Measurements from ENCODE around the gene PDZD2.
"Not testable (repeated sequence)": the region's sequence is repeated elsewhere in the genome, so short reads cannot be mapped to it uniquely, and the experiment has no call there.

The PDZD2 gene

DNA sequence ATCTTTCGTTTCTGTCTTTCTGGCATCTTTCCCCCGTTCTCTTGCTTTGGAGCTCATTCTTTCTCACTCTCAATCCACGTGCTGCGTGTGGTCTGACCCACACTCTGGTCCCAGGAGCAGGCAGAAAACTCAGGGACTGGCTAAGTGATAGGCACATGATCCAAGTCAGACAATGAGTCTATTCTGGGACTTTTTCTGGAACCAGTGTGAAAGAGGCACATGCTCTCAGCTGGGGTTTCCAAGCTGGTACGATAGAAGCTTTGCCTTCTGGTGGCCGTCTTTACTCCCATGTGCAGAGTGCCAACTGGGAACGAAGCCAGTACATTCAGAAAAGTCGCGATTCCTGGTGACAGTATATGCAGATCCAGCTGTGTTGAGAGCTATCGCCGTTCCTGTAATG is 94.4 kb downstream of the PDZD2 start:
- no peak for DNase-seq (ENCODE audit: low read depth, low spot score)

DNA sequence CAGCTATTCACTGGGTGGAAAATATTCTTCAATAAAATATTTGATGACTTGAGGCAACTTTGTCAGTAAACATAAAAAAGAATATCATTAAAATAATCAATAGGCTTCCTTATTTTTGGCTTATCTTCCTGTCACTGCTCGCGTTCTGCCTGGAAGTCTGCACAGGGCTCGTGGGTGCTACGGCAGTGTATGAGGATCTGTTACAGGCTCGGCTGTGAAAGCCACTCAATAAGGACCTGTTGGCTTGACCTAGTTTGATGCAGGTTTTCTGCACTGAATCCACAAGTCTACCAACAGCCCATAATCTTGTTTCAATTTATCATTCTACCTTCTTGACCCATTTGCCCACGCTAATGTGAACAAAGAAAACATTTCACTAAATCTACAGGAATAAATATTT is 97.2 kb downstream of the PDZD2 start:
- no peak for DNase-seq (ENCODE audit: low read depth, low spot score)

DNA sequence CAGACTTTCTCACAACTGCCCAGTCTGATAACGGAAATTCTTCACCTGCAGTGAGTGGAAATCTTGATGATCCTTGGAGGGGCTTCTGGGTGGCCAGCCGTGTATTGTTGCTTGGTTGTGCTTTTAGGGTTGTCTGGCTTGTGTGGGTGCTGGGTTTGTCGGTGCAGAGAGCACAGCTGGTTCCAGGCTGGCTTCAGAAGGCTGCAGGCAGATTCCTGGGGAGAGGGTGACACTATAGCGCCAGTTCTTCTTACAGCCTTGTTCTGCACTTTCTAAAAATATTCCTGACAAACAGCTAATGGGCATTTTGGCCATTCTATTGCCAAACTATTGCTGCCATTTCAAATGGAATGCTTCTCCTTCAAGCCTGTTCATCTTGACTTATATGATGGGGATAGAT is 99.3 kb downstream of the PDZD2 start:
- no peak for DNase-seq (ENCODE audit: low read depth, low spot score)

DNA sequence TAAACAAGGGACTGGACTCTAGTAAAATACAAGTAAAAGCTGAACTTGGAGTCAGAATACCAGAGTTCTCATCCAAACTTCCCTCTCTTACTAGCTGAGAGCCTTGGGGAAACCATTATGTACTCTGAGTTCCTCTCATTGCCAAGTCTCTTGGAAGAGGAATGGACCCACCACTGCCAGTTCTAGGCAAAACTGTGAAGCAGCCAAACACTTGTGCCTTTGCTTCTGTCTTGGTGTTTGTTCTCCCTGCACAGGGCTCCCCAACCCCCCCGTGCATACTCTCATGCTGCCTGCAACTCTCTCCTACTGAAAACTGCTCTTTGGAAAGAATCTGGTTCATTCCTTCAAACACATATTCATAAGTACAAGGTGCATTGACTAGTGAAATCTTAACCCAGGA is 102.6 kb downstream of the PDZD2 start:
- DNase-seq (ENCODE audit: low read depth, low spot score): no peak

DNA sequence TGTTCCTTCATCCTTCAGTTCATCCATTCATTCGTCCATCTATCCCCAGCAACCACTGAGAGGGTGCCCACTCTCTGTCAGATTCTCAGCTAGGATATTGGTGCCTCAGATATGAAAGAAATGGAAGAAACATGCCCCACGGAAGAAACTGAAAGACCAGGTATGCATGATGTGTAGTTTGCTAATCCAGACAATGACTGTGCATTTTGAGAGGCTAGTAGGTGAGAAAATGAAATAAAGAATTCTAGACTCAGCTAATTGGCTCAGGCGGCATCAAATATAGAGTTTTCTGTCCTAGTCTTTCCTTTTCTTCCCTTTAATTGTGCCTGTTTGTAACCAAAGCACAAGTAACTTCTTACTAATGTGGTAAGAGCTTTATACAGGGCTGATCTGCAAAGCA is 104.7 kb downstream of the PDZD2 start:
- DNase-seq (ENCODE audit: low read depth, low spot score): no peak

DNA sequence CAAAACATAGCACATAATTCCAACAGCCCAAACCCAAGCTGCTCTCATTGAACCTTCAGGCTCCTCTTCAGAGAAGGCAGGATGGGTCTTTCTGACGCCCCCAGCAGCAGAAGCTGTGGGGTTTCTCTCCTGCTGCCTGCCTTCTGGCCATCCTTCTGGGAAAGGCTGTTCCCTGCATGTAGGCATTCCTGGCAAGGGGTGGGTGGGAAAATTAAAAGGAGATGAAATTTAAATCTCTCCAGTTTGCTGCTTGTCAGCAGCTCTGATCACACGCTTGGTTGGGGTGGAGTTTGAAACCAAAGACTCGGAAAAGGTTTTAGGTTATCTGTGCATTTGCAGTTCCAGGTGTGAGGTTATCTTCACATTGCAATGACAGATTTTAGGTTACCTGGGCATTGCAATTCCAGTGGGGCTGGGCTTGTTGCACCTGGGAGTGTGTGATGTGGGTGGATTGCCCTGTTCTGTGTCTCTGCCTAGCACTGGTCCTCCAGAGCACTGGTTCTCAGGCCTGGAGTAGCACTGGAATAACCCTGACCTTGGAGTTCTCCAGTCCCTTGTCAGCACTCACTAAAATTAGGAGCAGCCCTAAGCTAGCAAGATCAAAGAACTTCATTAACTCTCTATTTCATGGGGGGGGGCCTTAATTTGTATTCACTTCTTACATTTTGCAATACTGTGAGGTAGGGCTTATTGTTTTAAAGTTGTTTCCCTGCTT is 109.7 kb downstream of the PDZD2 start:
- DNase-seq (ENCODE audit: low read depth, low spot score): no peak

DNA sequence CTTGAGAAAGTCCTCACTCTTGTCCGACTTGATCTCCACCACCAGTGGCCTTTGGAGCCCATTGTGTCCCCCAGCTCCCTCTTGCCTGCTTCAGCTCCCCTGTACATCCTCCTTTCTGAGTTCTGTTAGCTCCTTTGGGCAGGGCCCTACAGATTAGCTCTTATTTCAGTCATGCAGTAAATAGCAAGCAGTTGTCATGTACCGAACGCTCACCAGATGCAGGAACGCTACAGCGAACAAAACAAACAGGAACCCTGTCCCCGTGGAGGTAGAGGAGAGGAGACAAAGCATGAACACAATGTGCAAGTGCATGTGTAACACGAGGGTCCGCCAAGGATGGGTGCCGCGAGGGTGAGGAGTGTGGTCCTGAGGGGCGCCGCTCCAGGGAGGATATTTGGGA is 111.3 kb downstream of the PDZD2 start:
- no peak for DNase-seq (ENCODE audit: low read depth, low spot score)

DNA sequence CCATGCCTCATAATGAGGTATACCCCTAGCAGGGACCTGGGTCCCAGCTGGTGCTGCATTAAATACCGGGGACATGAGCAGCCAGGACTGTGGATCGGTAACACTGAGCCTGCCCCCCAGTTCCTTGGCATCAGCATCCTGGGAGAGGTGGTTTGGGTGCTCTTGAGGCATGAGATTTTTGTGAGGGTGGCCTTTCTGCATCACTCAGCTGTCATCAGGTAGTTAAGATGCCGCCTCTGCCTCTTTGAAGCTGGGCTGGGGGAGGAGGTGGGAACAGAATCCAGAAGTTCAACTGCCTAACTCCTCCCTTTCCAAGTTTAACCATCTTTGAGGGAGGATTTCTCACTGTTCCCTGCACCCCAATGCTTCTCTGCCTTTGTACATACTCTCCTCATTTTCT is 112.7 kb downstream of the PDZD2 start:
- DNase-seq (ENCODE audit: low read depth, low spot score): no peak

DNA sequence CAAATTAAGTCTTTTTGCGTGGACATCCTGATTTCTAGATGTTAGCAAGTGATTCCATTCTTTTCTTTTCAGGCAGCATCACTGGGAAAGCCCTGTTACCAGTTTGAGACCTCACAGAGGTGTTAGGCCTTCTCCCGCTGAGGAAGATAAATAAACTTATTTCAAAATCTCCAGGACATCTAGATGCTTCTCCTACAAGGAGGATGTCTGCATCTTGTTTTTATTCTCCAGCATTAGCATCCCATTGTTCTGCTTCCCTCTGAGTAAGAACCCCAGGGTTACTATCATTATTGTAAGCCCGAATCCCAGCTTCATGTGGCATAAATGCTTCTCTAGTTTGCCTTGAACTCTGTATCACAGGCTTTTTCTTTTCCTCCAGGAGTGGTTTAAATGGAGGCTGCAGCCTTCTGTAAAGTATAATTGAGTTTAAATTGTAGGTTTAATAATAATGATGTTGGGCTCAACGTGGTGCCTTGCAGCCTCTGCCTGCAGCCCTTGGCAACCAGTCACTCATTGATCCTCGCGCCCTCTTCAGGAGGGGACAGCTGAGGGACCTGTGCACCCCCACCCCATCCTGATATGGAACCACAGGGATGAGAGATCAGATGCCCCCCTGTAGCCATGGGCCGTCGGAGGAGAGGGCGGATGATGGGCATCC is 114.9 kb downstream of the PDZD2 start:
- no peak for DNase-seq (ENCODE audit: low read depth, low spot score)

DNA sequence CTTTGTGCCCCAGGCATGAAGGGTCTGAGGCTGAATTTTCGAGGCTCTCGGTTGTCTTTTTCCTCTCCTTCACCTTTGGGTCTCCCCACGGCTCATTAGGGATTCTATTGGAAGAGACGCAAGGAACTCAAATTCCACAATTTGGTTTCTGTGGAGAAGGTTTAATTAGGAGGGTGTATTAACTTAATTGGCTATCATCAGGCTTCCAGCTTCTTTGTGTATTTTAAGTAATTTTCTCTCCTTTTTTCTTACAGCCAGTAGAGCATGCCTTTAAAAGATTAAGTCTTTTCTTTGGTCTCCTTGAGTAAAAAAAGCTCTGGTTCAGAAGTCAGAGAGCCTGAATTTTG is 115.4 kb downstream of the PDZD2 start:
- no peak for DNase-seq (ENCODE audit: low read depth, low spot score)

DNA sequence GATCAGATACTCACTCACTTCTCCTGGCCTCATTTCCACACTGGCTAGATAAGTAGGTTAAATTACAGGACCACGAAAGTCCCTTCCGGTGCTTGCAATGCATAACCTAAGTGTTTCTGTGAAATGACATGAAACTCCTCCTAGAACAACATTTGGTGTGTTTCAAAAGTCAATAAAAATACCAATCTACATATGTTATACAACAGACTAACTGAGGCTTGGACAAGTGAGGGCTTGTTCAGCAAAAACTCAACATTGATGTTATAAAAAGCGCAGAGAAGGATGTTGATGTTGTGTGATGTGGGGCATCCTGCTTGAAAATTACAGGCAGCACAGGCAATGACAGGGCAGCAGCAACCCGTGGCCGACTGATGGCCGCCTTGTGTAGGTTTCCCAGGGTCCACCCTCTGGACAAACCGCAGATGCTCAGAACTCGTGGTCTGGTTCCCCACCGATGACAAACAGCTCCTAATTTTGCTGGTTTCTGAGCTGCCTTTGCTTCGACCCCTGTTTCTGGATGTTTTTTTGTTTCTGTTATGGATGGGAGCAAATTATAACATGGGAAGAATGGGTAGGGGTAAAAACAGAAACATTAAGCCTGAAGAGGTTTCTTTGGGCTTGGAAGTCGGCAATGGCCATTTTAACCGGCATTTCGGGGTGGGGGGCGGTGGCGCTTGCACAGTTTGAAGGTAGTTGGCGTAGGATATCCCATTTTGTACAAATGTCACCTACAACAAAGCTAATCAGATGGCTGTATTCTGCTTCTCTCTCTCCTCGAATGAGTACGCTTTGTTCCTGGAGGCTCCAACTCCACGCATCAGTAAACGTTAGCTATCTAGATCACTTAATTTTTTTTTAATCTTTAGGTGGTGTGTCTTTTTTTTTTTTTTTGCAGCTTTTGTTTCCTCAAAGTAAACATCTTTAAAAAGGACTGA is 116.1 kb downstream of the PDZD2 start:
- DNase-seq (ENCODE audit: low read depth, low spot score): no peak

DNA sequence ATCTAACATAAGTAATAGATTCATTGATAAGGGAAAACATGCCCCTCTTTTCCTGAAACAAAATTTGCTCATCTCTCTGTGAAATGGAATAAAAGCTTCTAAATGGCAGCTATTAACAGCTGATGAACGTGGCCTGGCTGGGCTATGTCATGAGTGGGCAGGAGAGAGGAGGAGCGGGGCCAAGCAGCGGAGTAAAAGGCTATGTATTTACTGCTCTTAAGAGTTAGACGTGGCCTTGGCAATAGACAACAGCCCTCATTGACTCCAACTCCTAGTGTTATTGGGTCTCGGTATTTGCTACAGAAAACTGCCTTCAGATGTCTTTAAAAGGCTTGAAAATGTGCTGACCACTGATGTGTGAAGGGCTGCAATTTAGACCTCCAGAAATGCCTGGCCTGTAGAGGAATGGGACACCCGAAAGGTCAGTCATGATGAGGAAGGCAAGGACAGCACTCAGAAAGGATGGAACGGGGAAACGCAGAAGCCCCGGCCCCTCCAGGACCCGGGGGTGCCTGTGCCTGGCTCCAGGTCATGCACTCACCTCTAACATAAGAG is 116.8 kb downstream of the PDZD2 start:
- DNase-seq (ENCODE audit: low read depth, low spot score): no peak

DNA sequence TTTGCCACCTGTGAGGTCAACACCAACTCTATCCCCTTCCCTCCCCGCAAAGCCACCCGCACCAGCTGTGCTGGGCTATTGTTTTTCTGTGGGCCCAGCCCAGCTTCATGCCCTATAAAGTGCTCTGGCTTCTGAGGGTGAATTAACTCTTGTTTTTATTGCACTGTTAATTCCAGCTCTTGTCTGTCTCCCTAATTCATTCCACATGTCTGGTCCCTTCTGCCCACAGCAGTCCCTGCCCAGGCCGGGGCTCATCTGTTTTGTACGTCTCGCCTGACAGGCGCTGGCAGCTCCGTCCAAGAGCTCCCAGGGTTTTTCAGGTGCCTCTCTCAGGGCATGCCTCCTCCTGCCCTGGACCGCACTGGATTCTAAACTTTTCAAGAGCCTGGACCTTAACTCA is 118.9 kb downstream of the PDZD2 start:
- DNase-seq (ENCODE audit: low read depth, low spot score): no peak

DNA sequence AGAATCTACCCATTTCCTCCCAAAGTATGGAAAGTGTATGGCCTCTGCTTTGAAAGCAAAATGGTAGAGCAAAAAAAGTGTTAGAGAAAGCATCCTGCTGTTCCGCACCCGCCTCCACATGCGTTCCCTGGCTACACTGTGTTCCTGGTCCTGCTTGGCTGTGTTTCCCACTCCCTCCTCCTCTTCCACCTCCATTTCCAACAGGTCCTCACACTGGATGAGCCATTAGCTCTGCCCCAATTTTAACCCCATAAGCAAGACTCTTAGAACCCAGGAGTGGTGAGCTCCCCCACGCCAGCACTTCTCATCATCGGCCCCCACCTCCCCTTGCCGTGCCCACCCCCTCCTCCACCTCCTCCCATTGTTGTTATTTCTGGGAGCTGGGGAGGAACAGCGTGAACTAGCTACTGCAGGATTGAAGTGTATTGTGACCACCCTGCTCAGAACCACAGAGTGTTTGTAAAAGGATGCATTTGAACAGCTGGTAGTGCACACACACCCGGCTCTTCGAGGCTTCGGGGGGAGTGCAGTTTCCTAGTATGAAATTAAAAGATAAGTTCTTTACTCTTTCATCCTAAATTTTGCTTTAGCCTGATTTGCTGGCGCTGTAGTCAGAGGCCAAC is 120.0 kb downstream of the PDZD2 start:
- DNase-seq (ENCODE audit: low read depth, low spot score): no peak

DNA sequence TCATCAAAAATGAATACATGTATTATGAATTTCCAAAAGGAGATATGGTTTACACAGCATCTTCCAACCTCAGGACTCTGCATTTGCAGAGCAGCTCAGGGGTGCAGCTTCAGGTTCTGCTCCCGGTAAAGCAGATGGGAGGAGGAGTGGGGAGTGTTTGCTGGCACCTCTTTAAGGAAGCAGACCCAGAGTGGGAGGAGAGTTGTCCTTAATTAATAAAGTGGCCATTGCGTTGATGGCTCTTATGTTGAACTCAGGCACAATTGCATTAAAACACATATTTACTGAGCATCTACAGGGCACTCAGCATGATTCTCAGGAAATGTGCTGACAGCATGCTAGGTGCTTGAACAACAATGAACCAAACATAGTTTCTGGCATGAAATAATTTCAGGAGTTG is 121.0 kb downstream of the PDZD2 start:
- DNase-seq (ENCODE audit: low read depth, low spot score): no peak

DNA sequence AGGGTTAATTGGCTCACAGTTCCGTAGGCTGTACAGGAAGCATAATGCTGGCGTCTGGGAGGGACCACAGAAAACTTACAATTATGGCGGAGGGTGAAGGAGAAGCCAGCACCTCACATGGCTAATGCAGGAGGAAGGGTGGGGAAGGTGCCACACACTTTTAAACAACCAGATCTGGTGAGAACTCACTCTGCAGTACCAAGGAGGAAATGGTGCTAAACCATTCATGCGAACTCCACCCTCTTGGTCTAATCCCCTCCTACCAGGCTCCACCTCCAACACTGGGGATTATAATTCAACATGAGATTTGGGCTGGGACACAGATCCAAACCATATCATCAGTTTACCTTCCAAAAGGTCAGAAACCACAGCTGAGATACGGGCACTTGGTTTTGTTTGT is 122.9 kb downstream of the PDZD2 start:
- DNase-seq (ENCODE audit: low read depth, low spot score): no peak

DNA sequence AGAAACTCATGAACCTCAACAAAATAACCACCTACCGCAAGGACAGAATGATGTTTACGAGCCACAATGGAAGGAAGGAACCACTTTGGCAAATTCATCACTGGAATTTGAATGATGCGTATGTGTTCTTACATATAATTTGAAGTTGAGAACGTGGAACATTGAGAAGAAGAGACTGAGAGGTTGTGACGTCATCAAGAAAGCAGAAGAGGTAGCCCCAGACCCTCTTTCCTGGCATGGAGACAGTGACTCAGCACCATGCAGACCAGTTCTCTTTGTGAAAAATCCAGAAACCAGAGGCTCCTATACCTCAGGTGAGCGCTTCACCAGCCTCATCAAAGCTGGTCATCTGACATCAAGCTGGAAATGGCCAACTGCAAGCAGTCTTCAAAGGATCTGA is 124.5 kb downstream of the PDZD2 start:
- DNase-seq (ENCODE audit: low read depth, low spot score): no peak

DNA sequence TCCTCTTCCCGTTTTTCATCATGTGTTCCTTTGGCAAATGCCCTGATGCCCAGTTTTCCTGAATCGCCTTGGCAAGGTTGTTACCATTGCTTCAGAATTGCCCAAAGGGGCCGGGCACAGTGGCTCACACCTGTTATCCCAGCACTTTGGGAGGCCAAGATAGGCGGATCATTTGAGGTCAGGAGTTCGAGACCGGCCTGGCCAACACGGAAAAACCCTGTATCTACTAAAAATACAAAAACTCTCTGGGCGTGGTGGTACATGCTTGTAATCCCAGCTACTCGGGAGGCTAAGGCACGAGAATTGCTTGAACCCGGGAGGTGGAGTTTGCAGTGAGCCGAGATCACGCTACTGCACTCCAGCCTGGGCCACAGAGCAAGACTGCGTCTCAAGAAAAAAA is 125.8 kb downstream of the PDZD2 start:
- not testable (repeated sequence) for DNase-seq (ENCODE audit: low read depth, low spot score)

DNA sequence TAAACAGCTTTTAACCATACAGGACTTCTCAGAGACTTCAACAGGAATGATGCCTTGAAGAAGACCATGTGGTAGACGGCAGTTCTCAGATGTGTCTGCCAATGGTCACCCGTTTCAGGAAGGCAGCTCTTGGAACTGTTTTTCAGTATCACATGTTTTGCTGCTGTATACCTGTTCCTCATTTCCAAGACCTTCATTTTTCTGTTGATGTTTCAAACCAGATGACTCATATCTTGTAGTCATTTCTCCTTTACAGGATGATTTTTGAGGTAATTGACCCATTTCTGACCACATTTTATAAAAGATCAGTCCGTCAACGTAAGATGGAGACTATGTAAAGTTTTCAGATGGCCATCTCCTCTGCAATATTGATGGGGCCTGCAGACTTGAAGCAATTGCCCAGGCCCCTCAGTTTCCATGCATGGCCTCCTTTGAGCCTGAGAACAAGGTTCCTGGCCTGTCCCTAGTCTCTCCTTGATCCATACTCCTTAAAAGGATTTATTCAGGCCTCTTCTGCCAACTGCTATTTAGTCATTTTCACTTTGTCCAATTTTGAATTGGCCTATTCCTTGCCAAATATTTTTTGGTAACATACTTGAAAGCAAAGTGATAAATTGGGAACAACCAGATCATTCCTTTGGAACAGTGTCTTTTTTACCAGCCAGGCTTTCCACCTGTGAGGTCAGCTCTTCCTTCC is 128.6 kb downstream of the PDZD2 start:
- no peak for DNase-seq (ENCODE audit: low read depth, low spot score)

DNA sequence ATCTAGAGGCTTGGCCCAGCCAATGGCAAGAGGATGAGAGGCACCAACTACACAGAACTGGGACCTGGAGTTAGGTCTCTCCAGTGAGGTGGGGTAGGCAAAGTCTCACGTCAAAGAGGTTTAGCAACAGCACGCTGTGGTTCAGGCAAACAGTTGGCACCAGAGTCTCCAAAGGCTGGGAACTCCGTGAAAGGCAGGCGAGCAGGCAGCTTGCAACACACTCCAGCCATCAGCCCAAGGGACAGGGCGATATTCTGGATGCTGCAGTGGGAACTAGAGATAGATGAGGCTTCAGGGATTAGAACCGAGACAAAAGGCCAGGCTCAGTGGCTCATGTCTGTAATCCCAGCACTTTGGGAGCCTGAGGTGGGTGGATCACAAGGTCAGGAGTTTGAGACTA is 129.1 kb downstream of the PDZD2 start:
- no peak for DNase-seq (ENCODE audit: low read depth, low spot score)

DNA sequence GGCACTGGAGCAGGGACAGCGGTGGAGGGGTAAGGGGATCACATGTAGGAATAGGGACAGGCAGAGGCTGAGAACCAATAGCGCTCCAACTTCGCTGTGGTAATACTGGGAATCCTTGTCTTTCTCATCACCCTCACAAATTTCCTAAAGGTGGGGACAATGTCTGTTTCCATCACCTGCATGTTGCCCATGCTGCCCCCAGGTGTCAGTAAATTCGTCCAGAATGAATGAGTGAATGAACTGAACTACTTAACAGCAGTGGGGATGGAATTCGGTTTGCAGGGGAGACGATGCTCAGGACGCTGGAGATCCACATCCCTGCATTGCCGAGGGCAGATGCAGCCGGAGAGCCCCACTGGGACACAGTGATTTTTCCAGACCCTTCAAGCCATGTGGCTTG is 129.9 kb downstream of the PDZD2 start:
- DNase-seq (ENCODE audit: low read depth, low spot score): no peak
